NCI-H345 (cell line): ENCODE measurements around the gene PYGB.
"Not testable (repeated sequence)": the region's sequence is repeated elsewhere in the genome, so short reads cannot be mapped to it uniquely, and the experiment has no call there.

Experiments
- DNase-seq: peaks from one replicate; lab custom pipeline; 2025; lab: John Stamatoyannopoulos, UW

The PYGB gene

DNA sequence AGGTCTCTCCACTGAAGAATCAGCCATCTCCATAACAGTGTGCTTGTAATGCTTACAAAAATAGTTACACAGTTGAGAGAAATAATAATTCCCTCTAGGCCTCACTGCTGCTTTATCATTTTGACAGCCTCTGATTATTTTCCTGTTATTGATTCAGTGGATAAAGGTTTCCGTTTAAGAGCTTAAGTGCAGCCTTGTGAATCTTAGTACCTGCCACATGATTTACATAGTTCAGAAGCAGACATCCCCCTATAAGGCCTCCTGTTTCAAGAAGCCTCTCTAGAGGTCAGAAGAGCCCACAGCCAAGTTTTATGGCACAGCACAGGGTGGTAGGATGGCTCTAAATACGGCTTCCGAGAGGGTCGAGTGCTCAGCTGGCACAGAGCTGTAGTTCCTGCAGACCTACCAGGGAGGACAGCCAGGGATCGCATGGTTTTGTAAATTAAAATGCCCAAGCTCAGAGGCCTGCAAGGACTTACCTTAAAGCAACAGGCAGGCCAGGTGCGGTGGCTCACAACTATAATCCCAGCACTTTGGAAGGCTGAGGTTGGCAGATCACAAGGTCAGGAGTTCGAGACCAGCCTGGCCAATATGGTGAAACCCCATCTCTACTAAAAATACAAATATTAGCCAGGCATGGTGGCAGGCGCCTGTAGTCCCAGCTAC, 17.6 kb upstream of the PYGB start:
- DNase-seq, result no peak

DNA sequence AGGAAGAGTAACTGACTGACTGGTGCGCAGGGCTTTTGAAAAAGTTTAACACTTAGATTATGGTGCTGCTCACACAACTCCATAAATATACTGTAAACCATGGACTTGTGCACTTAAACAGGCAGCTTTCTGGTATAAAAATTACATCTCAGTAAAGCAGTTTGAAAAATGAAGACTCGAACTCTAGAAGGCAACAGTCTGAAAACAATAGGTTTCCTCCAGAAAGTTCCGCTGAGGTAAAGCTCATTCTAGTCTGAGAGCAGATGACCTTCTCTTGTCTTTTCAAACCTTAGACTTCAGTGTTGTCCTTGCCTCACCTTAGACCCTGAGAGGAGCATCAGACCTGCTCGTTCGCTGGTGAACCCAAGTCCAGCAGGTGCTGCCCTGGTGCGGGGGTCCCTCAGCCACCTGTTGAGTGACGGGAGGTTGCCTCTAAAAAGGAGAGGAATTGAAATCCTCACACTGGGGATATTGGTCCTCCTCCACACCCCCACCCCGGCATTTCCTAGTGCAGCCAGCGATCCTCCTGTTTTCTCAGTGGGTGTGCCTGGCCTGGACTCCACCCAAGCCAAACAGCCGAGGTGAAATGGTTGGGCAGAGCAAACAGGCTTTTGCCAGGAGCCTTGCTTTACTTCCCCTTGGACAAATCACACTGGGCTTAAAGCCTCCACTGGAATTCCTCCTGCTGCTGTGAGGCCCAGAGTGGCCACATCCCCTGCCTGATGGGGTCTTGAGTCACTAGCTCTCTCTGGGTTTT, 14.7 kb upstream of the PYGB start:
- DNase-seq, result peak; percentile 23

DNA sequence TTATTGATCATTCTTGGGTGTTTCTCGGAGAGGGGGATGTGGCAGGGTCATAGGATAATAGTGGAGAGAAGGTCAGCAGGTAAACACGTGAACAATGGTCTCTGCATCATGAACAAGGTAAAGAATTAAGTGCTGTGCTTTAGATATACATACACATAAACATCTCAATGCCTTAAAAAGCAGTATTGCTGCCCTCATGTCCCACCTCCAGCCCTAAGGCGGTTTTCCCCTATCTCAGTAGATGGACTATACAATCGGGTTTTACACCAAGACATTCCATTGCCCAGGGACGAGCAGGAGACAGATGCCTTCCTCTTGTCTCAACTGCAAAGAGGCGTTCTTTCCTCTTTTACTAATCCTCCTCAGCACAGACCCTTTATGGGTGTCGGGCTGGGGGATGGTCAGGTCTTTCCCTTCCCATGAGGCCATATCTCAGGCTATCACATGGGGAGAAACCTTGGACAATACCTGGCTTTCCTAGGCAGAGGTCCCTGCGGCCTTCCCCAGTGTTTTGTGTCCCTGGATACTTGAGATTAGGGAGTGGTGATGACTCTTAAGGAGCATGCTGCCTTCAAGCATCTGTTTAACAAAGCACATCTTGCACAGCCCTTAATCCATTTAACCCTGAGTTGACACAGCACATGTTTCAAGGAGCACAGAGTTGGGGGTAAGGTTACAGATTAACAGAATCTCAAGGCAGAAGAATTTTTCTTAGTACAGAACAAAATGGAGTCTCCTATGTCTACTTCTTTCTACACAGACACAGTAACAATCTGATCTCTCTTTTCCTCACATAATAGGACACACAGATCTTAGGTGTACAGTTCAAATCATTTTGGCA, 13.7 kb upstream of the PYGB start:
- DNase-seq, result not testable (repeated sequence)

DNA sequence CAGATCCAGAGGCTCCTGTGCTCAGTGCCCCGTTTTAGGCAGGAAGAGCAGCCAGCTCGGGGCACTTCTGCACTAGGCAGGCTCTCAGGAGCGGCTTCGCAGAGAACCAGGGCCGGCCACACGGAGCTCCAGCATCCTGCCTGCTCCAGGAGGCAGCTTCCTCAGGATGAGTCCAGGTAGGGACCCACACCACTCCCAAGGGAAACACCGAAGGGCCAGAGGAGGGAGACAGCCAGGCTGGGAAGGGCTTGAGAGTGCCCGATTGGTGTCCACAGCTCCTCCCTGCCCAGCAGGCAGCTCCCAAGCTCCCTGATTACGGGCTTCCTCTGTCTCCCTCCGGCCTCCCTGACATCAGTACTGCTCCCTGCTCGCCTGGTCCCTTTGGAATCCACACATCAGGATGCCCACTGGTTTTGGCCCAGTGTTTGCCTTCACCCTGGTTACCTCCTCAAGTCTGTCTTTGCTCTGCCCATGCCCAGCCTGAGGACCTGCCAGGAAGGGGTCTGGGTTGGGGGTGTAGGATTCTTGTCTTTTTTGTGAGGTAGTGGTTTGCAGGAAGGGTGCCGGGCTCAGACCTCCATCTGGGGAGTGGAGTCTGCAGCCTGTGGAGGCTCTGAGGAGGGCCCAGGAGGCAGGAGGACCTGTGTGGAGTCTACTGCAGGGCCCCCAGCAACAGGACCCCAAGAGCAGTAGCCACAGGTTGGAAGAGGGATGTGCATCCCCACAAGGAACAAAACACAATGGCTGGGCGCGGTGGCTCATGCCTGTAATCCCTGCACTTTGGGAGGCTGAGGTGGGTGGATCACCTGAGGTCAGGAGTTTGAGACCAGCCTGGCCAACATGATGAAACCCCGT, 11.2 kb upstream of the PYGB start:
- DNase-seq, result no peak

DNA sequence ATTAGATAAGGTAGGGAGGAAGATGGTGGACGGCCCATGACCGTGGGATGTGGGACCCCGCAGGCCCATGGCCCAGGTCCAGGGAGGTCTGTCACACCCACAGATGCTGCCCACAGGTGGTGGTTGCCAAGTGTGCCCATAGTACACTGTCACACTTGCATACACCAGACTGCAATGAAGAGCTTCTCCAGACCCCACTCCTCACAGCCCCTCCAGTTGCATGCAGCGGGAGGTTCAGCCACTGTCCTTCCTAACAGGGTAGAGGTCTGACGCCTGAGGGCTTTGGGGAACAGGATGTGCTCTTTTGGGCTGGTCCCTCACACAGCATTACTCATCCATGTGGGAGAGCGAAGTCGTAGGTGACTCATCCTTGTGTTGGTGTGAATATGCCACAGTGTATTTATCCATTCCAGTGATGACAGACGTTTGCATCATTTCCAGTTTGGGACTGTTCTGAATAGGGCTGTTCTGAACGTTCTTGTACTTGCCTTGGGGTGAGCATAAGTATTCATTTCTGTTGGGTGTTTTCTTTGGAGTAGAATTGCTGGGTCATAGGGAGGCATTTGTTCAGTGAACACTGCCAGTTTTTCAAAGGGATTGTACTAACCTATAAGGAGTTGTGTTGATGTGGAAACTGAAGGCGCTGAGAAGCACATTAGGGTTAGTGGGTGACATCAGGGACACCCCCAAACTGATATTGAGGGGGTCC, 10.1 kb upstream of the PYGB start:
- no peak for DNase-seq

DNA sequence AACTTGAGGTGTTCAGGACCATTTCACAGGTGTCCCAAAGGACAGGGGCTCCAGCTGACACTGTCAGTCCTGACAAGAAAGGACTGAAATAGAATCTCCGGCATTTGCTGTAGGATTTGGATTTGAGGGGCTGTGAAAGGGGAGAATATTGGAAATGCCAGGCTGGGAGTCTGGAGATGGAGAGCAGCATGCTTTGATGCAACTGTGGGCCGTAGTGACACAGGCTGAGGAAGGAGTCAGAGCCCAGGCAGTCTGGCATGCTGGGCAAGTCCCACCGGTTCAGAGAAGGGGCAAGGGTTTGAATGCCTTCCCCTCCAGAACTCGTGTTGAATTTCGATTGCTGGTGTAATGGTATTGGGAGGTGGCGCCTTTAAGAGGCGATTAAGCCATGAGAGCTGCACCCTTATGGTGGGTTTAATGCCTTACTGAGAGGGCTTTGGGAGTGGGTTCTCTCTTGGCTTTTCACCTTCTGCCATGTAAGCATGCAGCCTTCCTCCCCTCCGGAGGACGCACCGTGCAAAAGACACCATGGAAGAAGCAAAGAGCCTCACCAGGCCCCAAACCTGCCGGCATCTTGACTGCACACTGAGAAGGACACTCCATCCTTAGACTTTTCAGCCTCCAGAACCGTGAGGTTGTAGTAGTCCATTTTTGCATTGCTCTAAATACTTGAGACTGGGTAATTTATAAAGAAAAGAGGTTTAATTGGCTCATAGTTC, 9.4 kb upstream of the PYGB start:
- DNase-seq, result no peak

DNA sequence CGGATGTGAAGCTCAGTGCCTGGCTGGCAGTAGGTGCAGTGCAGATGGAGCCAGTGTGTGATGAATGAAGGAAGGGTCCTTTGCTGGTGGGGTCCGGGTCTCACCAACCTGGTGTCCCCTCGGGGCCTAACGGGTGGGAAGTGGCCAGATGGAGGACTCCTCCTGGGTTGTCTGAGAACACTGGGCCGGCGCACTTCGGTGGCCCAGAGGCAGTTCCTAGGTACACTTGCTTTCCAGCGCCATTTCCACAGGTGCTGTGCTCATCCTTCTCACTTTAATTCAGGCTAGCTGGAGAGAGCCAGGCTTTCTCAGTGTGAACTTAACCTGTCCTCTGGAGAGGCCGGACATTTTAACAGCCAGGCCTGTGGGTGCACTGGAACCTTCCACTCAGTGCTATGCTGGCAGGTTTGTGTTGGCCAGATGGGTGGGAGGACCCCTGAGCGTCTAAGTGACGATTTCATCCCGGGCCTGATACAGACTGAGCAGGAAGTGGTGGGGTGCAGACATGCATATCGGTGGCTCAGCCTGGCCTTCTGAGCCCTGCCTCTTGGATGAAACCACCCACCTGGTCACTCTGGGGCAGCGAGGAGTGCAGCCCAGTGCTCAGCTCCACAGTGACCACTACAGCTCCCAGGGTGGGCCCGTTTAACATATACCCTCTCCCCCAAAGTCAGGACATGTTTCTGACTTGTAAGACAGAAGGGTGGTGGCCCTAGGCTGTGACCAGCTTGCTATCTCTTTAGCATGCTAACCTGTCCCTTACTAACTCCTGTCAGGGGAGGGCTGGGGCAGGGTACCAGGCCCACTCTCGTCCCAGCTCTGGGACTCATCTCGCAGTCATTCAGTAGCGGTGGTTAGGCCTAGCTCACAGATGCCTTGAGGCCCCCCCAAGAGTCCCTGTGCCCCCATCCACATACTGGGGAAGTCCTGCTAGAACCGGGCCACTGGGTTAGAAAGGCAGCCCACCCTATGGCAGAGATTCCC, 8.2 kb upstream of the PYGB start:
- DNase-seq, result no peak

DNA sequence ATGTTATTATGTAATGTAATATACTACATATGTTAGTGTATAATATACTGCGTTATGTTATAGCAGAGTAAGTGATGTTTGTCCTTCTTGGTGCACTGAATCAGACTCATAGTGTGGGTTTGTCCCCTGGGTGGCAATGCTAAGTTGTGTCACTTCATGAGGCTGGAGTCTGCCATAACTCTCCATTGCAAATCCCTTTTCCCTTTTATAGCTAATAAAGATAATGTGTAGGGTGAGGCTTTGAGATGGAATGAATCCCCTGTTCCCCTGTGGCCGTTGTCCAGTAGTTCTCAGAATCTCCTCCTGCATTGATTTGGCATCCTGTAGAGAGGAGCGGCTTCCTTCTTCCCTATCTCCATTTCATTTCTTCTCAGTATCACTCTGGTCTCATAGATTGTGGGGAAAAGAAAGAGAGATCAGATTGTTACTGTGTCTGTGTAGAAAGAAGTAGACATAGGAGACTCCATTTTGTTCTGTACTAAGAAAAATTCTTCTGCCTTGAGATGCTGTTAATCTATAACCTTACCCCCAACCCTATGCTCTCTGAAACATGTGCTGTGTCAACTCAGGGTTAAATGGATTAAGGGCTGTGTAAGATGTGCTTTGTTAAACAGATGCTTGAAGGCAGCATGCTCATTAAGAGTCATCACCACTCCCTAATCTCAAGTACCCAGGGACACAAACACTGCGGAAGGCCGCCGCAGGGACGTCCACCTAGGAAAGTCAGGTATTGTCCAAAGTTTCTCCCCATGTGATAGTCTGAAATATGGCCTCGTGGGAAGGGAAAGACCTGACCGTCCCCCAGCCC, 6.8 kb upstream of the PYGB start:
- DNase-seq, result not testable (repeated sequence)

DNA sequence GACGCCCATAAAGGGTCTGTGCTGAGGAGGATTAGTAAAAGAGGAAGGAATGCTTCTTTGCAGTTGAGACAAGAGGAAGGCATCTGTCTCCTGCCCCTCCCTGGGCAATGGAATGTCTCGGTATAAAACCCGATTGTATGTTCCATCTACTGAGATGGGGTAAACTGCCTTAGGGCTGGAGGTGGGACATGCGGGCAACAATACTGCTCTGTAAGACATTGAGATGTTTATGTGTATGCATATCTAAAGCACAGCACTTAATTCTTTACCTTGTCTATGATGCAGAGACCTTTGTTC, 6.3 kb upstream of the PYGB start:
- not testable (repeated sequence) for DNase-seq

DNA sequence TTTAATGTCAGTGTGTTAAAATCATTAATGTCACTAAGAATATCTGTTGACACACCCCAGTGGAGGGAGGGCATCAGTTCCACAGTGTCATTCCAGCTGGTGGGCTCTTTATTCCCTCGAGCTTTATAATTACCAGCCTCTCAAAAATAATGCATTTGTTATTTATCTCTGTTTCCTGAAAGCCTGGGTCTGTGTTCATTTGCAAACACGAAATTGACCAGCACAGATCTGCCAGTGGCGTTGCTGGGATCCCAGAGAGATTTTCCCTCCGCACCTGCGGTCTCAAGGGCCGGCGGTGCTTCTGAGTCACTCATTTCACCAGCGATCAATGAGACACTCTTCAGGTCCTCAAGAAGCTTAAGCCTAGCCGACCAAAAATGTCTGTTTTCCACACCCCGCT, 5.7 kb upstream of the PYGB start:
- no peak for DNase-seq

DNA sequence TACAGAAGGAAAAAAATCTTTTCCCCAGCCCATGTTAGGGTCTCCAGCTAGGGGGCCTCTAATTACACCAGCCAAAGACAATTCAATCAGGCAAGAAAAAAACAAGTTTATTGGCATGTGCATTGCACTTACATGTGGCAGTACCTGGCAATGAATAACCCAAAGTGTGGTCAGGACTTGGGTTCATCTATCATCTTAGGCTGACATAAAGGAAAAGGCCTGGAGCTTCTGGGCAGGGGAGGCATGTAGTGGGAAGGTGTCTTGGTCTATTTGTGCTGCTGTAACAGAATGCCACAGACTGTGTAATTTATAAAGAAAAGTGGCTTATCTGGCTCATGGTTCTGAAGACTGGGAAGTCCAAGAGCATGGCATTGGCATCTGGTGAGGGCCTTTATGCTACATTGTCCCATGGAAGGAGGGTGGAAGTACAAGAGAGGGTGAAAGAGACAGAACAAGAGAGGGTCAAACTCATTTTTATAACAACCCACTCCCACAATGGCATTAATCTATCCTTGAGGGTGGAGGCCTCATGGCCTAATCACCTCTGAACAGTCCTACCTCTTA, 4.4 kb upstream of the PYGB start:
- DNase-seq, result no peak

DNA sequence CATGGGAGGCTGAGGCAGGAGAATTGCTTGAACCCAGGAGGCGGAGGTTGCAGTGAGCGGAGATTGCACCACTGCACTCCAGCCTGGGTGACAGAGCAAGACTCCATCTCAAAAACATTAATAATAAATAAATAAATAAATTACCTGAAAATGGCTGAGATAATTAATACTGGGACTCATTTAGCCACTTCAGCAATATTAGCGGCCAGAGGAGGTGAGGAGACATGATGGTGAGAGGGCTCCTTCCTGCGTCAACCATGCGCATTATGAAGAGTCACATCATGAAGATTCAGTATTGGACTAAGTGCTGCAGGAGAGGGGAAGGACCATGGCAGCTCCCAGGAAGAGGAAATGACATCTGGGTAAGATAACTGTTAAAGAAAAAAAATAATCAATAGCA, 2.9 kb upstream of the PYGB start:
- no peak for DNase-seq

DNA sequence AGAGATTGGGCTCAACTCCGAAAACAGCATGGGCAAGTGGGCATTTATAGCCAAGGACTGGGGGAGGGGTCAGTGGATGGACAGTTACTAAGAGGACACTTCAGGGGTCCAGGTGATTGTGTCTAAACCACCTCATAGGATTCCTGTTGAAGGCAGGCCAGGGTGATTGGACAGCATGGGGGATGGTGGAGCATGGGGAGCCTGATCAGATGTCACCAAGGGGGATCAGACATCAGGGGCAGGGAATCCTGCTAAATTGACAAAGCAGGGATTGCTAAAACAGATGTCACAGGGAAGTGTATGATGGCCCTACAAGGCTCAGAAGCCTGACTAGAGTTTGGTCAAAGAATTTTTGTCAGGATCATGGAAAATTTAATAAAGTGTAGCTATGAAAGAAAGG, 2.4 kb upstream of the PYGB start:
- DNase-seq, result no peak

DNA sequence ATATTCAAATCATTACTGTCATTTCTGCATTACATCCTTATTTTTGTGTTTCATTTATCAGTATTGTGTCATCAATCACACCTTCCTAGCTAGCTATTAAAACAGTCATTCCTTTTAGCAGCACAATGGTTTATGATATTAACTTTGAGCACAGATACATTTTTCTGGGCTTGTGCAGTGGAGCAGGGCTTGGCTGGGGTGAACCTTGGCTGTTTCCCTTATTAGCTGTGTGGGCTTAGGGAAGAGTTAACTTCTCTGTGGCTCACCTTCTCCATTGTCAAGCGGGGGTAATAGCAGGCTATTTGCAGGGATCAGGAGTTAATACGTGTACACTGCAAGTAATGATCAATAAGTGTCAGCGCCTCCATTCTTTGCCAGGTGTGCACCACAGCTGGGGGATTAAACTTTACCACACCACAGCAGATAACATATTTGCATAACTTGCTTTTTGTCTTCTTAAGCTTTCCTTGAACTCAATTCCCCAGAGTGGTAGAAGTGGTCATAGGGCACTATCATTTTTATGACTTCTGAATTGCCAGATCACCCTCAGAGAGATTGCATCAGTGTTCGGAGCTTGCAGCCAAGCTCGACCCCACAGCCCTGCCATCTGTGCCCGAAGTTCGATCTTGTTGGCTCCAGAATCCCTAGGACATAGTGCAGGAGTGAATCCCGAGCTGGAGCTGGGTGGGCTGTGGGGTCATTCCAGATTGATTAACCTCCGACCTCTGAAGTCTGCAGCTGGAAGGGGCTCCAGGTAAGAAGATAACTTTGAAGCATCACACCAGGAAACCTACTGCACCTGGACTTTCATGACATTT, 1.5 kb upstream of the PYGB start:
- no peak for DNase-seq

DNA sequence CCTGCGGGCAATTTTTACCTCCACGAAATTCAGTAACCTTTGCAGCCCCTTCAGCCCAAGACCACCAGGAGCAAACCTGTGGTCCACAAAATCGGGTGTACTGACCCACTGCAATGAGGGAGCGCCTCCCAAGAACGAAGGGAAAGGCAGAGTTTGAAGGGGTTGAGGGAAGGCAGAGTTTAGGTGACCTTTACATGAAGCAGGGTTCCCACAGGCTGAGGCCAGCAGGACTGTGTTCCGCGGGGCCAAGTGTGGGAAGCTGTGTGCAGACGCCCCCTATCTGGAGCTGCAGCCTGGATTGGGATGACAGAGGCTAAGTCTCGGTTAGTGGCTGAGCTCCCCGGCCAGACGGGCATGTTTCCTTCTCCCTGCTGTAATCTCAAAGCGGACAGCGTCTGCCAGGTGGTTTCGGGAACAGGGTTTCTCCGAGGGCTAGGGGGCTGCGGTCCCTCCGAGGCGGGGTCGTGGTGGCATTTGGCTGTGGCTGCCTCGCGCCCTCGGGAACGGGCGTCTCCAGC, 826 bp upstream of the PYGB start:
- DNase-seq, result peak; percentile 79

DNA sequence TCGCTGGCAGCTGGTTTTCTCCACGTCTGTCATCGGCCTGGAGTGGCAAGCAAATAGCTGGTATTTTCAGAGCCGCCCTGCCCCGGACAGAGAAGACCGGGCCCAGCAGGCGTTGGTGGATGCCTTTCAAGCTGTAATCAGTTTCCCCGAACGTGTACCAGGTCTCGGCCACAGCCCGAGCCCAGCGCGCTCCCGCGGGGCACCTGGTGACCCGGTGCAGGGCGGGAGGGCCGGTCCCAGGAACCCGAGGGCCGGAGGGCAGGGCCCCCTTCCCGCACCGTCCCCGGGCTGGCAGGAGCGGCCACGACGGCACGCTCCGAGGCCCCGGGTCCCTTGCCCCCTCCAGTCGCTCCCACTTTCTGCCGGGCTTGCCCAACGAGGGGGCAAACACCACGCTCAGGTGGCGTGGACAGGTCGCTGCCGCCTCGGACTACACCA, 348 bp upstream of the PYGB start:
- DNase-seq, result peak; percentile 79

DNA sequence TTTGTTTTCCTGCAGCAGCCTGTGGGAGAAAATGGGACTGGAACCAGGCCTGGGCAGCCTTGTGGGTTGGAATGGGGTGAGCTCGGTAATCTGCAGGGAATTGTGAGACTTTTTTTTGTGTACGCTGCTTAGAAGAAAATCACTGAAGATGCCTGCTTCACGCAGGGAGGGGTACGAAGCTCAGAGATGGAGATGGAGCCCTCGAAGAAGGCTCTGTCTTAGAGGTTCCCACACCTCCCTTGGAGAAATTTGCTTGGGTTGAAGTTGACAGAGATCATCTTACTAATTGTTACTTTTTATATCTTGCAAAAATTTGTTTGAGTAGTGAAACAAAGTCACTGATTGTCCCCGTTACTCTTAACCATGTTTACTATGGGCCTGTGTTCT, 894 bp downstream of the PYGB start:
- no peak for DNase-seq
